ENCODE measurements around the gene GABARAPL1.

GABARAPL1 gene

DNA sequence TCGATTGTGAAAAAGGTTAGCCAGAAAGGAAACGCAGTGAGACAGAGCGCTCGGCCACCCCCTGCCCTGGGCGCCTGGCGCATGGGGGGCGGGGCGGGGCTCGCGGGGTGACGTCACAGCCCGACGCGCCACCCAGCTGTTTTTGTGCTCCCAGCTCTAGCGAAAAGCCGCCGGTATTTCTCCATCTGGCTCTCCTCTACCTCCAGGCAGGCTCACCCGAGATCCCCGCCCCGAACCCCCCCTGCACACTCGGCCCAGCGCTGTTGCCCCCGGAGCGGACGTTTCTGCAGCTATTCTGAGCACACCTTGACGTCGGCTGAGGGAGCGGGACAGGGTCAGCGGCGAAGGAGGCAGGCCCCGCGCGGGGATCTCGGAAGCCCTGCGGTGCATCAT, at the start of gene GABARAPL1:
TSS of gene GABARAPL1 (plus strand) at position 139 of the 393 bp plus-strand sequence. CDS start at position 392, 253 bp downstream.
- Histone ChIP-seq H3K4me3 (ENCODE audit: low read depth, low read length) (peak within 1 kb of the TSS; percentile 98), H3K9me3 (ENCODE audit: control insufficient read depth, insufficient read depth, low read depth, low read length) (no peaks in the 10 kb centered on the region), H3K27ac (ENCODE audit: extremely low read depth, low read depth, low read length) (peak within 1 kb of the TSS; percentile 93), H3K36me3 (ENCODE audit: control insufficient read depth in 2 of 2, insufficient read depth in 1 of 2, low read length in 2 of 2) (peaks cover 0 to 4% of the 10 kb centered on the region in 2 experiments; a peak in 2 of 3 replicates), H3K4me1 (ENCODE audit: control insufficient read depth, insufficient read depth, low read length) (peaks cover 6% of the 10 kb centered on the region)
- CTCF ChIA-PET, result interaction anchor here (0.9 to 1.2 kb wide), 2 partner anchors 19 to 59 kb away, joined by 3 to 5 read pairs; no protein-coding TSS in a partner anchor
- POLR2A ChIA-PET, result interaction anchor here (0.8 to 1.5 kb wide), 5 partner anchors 43 to 504 kb away, joined by 3 to 5 read pairs (median 3); no protein-coding TSS in a partner anchor
- TF ChIP-seq, protein P1, sequence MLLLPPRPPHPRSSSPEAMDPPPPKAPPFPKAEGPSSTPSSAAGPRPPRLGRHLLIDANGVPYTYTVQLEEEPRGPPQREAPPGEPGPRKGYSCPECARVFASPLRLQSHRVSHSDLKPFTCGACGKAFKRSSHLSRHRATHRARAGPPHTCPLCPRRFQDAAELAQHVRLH (tag by site-specific recombination; IDR thresholded peaks at IDR 0.05), result no peak
- TF ChIP-seq ZNF629 (tag by site-specific recombination; IDR thresholded peaks at IDR 0.05) (peak; percentile 91), ZFP69B (tag by site-specific recombination; IDR thresholded peaks at IDR 0.05) (no peak), ZNF211 (tag by site-specific recombination; IDR thresholded peaks at IDR 0.05; ENCODE audit: low read depth) (no peak), ZNF416 (tag by site-specific recombination; IDR thresholded peaks at IDR 0.05) (no peak), SCRT1 (tag by site-specific recombination; IDR thresholded peaks at IDR 0.05; ENCODE audit: borderline replicate concordance) (no peak), ZNF548 (tag by site-specific recombination; IDR thresholded peaks at IDR 0.05) (no peak), ZBTB20 (tag by site-specific recombination; IDR thresholded peaks at IDR 0.05) (peak; percentile 10; the same call in 1 of the 2 replicates), ZNF76 (tag by site-specific recombination; IDR thresholded peaks at IDR 0.05; ENCODE audit: borderline replicate concordance, low read depth) (0 out of 2 replicates have a peak, but pooled peaks have one; percentile 33), KLF10 (tag by site-specific recombination; IDR thresholded peaks at IDR 0.05) (peak; percentile 88; the same call in 1 of the 2 replicates), ZNF221 (tag by site-specific recombination; IDR thresholded peaks at IDR 0.05; ENCODE audit: borderline replicate concordance) (no peak), ZNF184 (tag by site-specific recombination; IDR thresholded peaks at IDR 0.05) (no peak), ZFP37 (tag by site-specific recombination; IDR thresholded peaks at IDR 0.05) (peak; percentile 24; the same call in 1 of the 2 replicates), KLF9 (tag by site-specific recombination; IDR thresholded peaks at IDR 0.05; ENCODE audit: low read depth) (peak; percentile 73), ZBTB21 (tag by site-specific recombination; IDR thresholded peaks at IDR 0.05) (peak; percentile 91), GLIS2 (tag by site-specific recombination; IDR thresholded peaks at IDR 0.05) (peak; percentile 94), ZNF623 (tag by site-specific recombination; IDR thresholded peaks at IDR 0.05) (0 out of 2 replicates have a peak, but pooled peaks have one; percentile 1), ZBTB17 (tag by site-specific recombination; IDR thresholded peaks at IDR 0.05) (peak; percentile 5; the same call in 1 of the 2 replicates), ZNF341 (tag by site-specific recombination; IDR thresholded peaks at IDR 0.05; ENCODE audit: low read depth) (peak; percentile 74), GLIS1 (tag by site-specific recombination; IDR thresholded peaks at IDR 0.05) (peak; percentile 43; the same call in 1 of the 2 replicates), ZNF777 (tag by site-specific recombination; IDR thresholded peaks at IDR 0.05; ENCODE audit: borderline replicate concordance) (no peak), ZIC2 (tag by site-specific recombination; IDR thresholded peaks at IDR 0.05) (peak; percentile 24)
- TF ChIP-seq, protein P2, sequence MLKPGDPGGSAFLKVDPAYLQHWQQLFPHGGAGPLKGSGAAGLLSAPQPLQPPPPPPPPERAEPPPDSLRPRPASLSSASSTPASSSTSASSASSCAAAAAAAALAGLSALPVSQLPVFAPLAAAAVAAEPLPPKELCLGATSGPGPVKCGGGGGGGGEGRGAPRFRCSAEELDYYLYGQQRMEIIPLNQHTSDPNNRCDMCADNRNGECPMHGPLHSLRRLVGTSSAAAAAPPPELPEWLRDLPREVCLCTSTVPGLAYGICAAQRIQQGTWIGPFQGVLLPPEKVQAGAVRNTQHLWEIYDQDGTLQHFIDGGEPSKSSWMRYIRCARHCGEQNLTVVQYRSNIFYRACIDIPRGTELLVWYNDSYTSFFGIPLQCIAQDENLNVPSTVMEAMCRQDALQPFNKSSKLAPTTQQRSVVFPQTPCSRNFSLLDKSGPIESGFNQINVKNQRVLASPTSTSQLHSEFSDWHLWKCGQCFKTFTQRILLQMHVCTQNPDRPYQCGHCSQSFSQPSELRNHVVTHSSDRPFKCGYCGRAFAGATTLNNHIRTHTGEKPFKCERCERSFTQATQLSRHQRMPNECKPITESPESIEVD (tag by site-specific recombination; IDR thresholded peaks at IDR 0.05), result no peak
- TF ChIP-seq, protein P3, sequence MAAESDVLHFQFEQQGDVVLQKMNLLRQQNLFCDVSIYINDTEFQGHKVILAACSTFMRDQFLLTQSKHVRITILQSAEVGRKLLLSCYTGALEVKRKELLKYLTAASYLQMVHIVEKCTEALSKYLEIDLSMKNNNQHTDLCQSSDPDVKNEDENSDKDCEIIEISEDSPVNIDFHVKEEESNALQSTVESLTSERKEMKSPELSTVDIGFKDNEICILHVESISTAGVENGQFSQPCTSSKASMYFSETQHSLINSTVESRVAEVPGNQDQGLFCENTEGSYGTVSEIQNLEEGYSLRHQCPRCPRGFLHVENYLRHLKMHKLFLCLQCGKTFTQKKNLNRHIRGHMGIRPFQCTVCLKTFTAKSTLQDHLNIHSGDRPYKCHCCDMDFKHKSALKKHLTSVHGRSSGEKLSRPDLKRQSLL (tag by site-specific recombination; IDR thresholded peaks at IDR 0.05), result peak; percentile 73
- TF ChIP-seq, protein P4, sequence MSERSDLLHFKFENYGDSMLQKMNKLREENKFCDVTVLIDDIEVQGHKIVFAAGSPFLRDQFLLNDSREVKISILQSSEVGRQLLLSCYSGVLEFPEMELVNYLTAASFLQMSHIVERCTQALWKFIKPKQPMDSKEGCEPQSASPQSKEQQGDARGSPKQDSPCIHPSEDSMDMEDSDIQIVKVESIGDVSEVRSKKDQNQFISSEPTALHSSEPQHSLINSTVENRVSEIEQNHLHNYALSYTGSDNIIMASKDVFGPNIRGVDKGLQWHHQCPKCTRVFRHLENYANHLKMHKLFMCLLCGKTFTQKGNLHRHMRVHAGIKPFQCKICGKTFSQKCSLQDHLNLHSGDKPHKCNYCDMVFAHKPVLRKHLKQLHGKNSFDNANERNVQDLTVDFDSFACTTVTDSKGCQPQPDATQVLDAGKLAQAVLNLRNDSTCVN (tag by site-specific recombination; optimal IDR thresholded peaks at IDR 0.05), result peak; percentile 6
- TF ChIP-seq, protein P5, sequence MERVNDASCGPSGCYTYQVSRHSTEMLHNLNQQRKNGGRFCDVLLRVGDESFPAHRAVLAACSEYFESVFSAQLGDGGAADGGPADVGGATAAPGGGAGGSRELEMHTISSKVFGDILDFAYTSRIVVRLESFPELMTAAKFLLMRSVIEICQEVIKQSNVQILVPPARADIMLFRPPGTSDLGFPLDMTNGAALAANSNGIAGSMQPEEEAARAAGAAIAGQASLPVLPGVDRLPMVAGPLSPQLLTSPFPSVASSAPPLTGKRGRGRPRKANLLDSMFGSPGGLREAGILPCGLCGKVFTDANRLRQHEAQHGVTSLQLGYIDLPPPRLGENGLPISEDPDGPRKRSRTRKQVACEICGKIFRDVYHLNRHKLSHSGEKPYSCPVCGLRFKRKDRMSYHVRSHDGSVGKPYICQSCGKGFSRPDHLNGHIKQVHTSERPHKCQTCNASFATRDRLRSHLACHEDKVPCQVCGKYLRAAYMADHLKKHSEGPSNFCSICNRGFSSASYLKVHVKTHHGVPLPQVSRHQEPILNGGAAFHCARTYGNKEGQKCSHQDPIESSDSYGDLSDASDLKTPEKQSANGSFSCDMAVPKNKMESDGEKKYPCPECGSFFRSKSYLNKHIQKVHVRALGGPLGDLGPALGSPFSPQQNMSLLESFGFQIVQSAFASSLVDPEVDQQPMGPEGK (tag by site-specific recombination; IDR thresholded peaks at IDR 0.05), result peak; percentile 89
- TF ChIP-seq, protein P6, sequence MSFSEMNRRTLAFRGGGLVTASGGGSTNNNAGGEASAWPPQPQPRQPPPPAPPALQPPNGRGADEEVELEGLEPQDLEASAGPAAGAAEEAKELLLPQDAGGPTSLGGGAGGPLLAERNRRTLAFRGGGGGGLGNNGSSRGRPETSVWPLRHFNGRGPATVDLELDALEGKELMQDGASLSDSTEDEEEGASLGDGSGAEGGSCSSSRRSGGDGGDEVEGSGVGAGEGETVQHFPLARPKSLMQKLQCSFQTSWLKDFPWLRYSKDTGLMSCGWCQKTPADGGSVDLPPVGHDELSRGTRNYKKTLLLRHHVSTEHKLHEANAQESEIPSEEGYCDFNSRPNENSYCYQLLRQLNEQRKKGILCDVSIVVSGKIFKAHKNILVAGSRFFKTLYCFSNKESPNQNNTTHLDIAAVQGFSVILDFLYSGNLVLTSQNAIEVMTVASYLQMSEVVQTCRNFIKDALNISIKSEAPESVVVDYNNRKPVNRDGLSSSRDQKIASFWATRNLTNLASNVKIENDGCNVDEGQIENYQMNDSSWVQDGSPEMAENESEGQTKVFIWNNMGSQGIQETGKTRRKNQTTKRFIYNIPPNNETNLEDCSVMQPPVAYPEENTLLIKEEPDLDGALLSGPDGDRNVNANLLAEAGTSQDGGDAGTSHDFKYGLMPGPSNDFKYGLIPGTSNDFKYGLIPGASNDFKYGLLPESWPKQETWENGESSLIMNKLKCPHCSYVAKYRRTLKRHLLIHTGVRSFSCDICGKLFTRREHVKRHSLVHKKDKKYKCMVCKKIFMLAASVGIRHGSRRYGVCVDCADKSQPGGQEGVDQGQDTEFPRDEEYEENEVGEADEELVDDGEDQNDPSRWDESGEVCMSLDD (tag by site-specific recombination; IDR thresholded peaks at IDR 0.05), result peak; percentile 93
- TF ChIP-seq, protein P7, sequence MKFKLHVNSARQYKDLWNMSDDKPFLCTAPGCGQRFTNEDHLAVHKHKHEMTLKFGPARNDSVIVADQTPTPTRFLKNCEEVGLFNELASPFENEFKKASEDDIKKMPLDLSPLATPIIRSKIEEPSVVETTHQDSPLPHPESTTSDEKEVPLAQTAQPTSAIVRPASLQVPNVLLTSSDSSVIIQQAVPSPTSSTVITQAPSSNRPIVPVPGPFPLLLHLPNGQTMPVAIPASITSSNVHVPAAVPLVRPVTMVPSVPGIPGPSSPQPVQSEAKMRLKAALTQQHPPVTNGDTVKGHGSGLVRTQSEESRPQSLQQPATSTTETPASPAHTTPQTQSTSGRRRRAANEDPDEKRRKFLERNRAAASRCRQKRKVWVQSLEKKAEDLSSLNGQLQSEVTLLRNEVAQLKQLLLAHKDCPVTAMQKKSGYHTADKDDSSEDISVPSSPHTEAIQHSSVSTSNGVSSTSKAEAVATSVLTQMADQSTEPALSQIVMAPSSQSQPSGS (tag by site-specific recombination; IDR thresholded peaks at IDR 0.05; ENCODE audit: low read depth), result peak; percentile 96

All from HEK293 (cell line).